ENCODE data around the gene GPR179. TPM values are rescaled to one million over a fixed set of nuclear protein-coding genes. Genes with fewer than 3 reads are reported as not detected.

GPR179 gene
- total and polyA plus RNA-seq, 8 donors = 0.05 to 0.61 (median 0.17) TPM; not detected in 1

- intact Hi-C loops (cut with DNase I) = no loop called here
- H3K9me3 ChIP-seq = no peaks in the 10 kb centered on the region
- H3K27me3 ChIP-seq = no peaks in the 10 kb centered on the region
- no peak for DNase-seq
- no peak for FAIRE-seq
- ATAC-seq = no peak
- H3K4me1 ChIP-seq = peaks cover 0 to 3% (median under 1%) of the 10 kb centered on the region in 3 donors
- WGBS, 2 donors = 95% methylated on average over 5 of the region's 5 CpGs
- TF ChIP-seq CTCF (IDR thresholded peaks at IDR 0.05) = no peak
- no peak overlapping the region for H3K4me3 ChIP-seq
- no peak overlapping the region for H3K27ac ChIP-seq
- H3K36me3 ChIP-seq = peaks cover 0 to 17% (median 3%) of the 10 kb centered on the region in 3 donors
Observed at GRCh38 chr17:38363016-38363415, 19.3 kb upstream of the GPR179 start.

GRCh38 chr17:38361694-38362465 lies 18.1 kb upstream of the GPR179 start:
- no peak for DNase-seq
- Histone ChIP-seq H3K27me3 (no peaks in the 10 kb centered on the region), H3K36me3 (peaks cover 0 to 9% (median 3%) of the 10 kb centered on the region in 3 donors), H3K4me1 (peaks cover 8 to 11% (median 9%) of the 10 kb centered on the region in 3 donors), H3K9me3 (no peaks in the 10 kb centered on the region), H3K4me3 (no peak overlapping the region), H3K27ac (no peak overlapping the region)
- intact Hi-C loops (cut with DNase I) = no loop called here
- no peak for FAIRE-seq
- ATAC-seq = no peak
- WGBS, 2 donors = 84 to 90% methylated on average over 5 of the region's 5 CpGs
- TF ChIP-seq CTCF (IDR thresholded peaks at IDR 0.05) = no peak

- Histone ChIP-seq H3K27me3 (no peaks in the 10 kb centered on the region), H3K4me1 (peaks cover 12 to 18% (median 17%) of the 10 kb centered on the region in 3 donors), H3K36me3 (peaks cover 0 to 3% (median 0%) of the 10 kb centered on the region in 3 donors), H3K9me3 (no peaks in the 10 kb centered on the region), H3K4me3 (no peak overlapping the region), H3K27ac (no peak overlapping the region)
- TF ChIP-seq CTCF (IDR thresholded peaks at IDR 0.05) = no peak
- WGBS, 2 donors = 69 to 75% methylated on average over 9 of the region's 9 CpGs
- intact Hi-C loops (cut with DNase I) = no loop called here
- FAIRE-seq = no peak
- peak in 1 of 4 donors; percentile 12 for ATAC-seq
- no peak for DNase-seq
Observed at GRCh38 chr17:38358586-38359513, 15.1 kb upstream of the GPR179 start.

GRCh38 chr17:38357486-38358123 lies 13.8 kb upstream of the GPR179 start:
- FAIRE-seq = no peak
- WGBS, 2 donors = 8 to 10% methylated on average over 2 of the region's 2 CpGs

More at GRCh38 chr17:38357486-38358123, 13.8 kb upstream of the GPR179 start:
- intact Hi-C loops (cut with DNase I) = no loop called here
- peak in 3 of 4 donors; percentile 32 to 45 (median 37) for ATAC-seq
- no peak for DNase-seq
- H3K9me3 ChIP-seq = no peaks in the 10 kb centered on the region
- H3K4me1 ChIP-seq = peaks cover 15 to 25% (median 17%) of the 10 kb centered on the region in 3 donors
- H3K36me3 ChIP-seq = peaks cover 0 to 3% (median 0%) of the 10 kb centered on the region in 3 donors
- no peak overlapping the region for H3K27ac ChIP-seq
- no peak for TF ChIP-seq CTCF (IDR thresholded peaks at IDR 0.05)
- no peaks in the 10 kb centered on the region for H3K27me3 ChIP-seq
- H3K4me3 ChIP-seq = no peak overlapping the region
